ENCODE measurements around the gene KCNQ5. TPM values are rescaled to one million over a fixed set of nuclear protein-coding genes. Genes with fewer than 3 reads are reported as not detected.

KCNQ5 gene
- total and polyA plus RNA-seq, 2 of the 8 experiments (the other 6 are each of a cell fraction or from before 2014, with no cell fraction given), result 0.83 to 1.2 TPM

DNA sequence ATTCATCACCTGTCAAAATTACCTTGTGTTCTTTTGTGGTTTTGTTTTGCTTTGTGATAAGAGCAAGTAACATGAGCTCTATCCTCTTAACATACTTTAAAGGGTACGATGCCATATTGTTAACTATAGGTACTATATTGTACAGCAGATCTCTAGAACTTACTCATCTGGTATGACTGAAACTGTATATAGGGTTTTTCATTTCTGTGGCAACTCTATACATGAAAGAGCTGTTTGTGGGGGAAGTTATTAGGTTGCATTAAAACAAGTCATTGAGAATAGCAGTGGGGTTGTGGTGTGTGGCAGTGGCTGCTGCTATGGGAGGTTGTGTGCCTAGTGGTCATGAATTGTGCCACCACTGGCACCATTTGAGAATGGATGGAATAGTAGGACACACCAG lies 268.4 kb downstream of the KCNQ5 start:
- WGBS, 2 experiments (ENCODE audit: extremely low coverage in 1 of 2, insufficient coverage in 1 of 2, insufficient read length in 1 of 2, insufficient replicate concordance in 2 of 2, low coverage in 1 of 2, low lambda C conversion rate in 2 of 2, missing lambda C conversion rate in 1 of 2), result 100% methylated on average over 1 of the region's 1 CpG; no CpG with 5 or more reads in 1 of the 2 experiments
- no peak overlapping the region for H3K14ac ChIP-seq (ENCODE audit: insufficient read length)
- TF ChIP-seq, protein P1, sequence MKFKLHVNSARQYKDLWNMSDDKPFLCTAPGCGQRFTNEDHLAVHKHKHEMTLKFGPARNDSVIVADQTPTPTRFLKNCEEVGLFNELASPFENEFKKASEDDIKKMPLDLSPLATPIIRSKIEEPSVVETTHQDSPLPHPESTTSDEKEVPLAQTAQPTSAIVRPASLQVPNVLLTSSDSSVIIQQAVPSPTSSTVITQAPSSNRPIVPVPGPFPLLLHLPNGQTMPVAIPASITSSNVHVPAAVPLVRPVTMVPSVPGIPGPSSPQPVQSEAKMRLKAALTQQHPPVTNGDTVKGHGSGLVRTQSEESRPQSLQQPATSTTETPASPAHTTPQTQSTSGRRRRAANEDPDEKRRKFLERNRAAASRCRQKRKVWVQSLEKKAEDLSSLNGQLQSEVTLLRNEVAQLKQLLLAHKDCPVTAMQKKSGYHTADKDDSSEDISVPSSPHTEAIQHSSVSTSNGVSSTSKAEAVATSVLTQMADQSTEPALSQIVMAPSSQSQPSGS (IDR thresholded peaks at IDR 0.05; ENCODE audit: low read length), result no peak
- TF ChIP-seq SAP30 (IDR thresholded peaks at IDR 0.05; ENCODE audit: insufficient read depth, insufficient replicate concordance, low read length) (no peak), BCL11A (IDR thresholded peaks at IDR 0.05; ENCODE audit: low read depth in 2 of 2, low read length in 2 of 2) (no peak), SRF (IDR thresholded peaks at IDR 0.05; ENCODE audit: low read depth, low read length) (no peak), RFX5 (IDR thresholded peaks at IDR 0.05; ENCODE audit: borderline replicate concordance, low read depth, low read length) (no peak), HDAC2 (IDR thresholded peaks at IDR 0.05; ENCODE audit: borderline replicate concordance in 1 of 2, low read depth in 2 of 2, low read length in 2 of 2) (no peak), POLR2AphosphoS5 (IDR thresholded peaks at IDR 0.05; ENCODE audit: low read depth, low read length) (no peak), RBBP5 (IDR thresholded peaks at IDR 0.05; ENCODE audit: borderline replicate concordance, low read depth, low read length) (no peak), SIX5 (IDR thresholded peaks at IDR 0.05; ENCODE audit: low read depth, low read length) (no peak), NANOG (IDR thresholded peaks at IDR 0.05; ENCODE audit: insufficient read depth, low read depth, low read length, poor library complexity, severe bottlenecking) (no peak), SUZ12 (IDR thresholded peaks at IDR 0.05; ENCODE audit: low read length) (no peak)
- TF ChIP-seq, protein P2, sequence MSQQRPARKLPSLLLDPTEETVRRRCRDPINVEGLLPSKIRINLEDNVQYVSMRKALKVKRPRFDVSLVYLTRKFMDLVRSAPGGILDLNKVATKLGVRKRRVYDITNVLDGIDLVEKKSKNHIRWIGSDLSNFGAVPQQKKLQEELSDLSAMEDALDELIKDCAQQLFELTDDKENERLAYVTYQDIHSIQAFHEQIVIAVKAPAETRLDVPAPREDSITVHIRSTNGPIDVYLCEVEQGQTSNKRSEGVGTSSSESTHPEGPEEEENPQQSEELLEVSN (IDR thresholded peaks at IDR 0.05), result no peak

More for the DNA sequence above, 268.4 kb downstream of the KCNQ5 start:
- Histone ChIP-seq H3K9me3 (ENCODE audit: insufficient read depth in 2 of 2, low read depth in 1 of 2, low read length in 1 of 2) (no peaks in the 10 kb centered on the region), H3K56ac (replicated peaks; ENCODE audit: insufficient read length, low read depth, low read length) (no peak overlapping the region), H2BK12ac (ENCODE audit: low read depth, low read length) (no peak overlapping the region), H3K79me1 (ENCODE audit: low read depth, low read length) (no peaks in the 10 kb centered on the region), H3K18ac (ENCODE audit: extremely low read depth, low read length) (no peak overlapping the region), H4K20me1 (replicated peaks in 1 of 2; ENCODE audit: control insufficient read depth in 1 of 2, insufficient read depth in 2 of 2, low read length in 2 of 2) (no peaks in the 10 kb centered on the region), H2BK20ac (ENCODE audit: low read length) (no peak overlapping the region), H3K27me3 (replicated peaks in 1 of 4; ENCODE audit: control insufficient read depth in 3 of 4, extremely low read depth in 1 of 4, insufficient read depth in 3 of 4, low read length in 3 of 4) (no peaks in the 10 kb centered on the region), H4K5ac (ENCODE audit: insufficient read length, low read depth, low read length) (no peak overlapping the region), H3K4me1 (replicated peaks in 1 of 4; ENCODE audit: control insufficient read depth in 3 of 4, insufficient read depth in 4 of 4, low read length in 3 of 4) (no peaks in the 10 kb centered on the region), H4K91ac (replicated peaks; ENCODE audit: insufficient read length, low read length) (no peak overlapping the region), H3K23ac (ENCODE audit: insufficient read length) (no peak overlapping the region), H2BK5ac (ENCODE audit: low read depth, low read length) (no peak overlapping the region), H4K8ac (ENCODE audit: extremely low read depth, insufficient read depth, low read length) (no peak overlapping the region), H3K4me3 (ENCODE audit: extremely low read depth in 1 of 4, insufficient read depth in 2 of 4, low read depth in 3 of 4, low read length in 4 of 4) (no peak overlapping the region), H3K79me2 (ENCODE audit: control insufficient read depth in 1 of 2, insufficient read depth in 2 of 2, low read length in 2 of 2) (no peaks in the 10 kb centered on the region), H3K4ac (replicated peaks; ENCODE audit: insufficient read length, low read depth, low read length) (no peak overlapping the region), H3K36me3 (ENCODE audit: control insufficient read depth in 2 of 4, insufficient read depth in 4 of 4, low read length in 3 of 4) (no peaks in the 10 kb centered on the region), H2AFZ (ENCODE audit: low read length) (no peak overlapping the region), H2AK5ac (ENCODE audit: low read depth, low read length) (no peak overlapping the region), H3K23me2 (ENCODE audit: low read depth, low read length) (no peaks in the 10 kb centered on the region), H2BK120ac (replicated peaks; ENCODE audit: low read depth, low read length) (no peak overlapping the region), H3K27ac (ENCODE audit: low read depth, low read length) (no peak overlapping the region), H2BK15ac (ENCODE audit: low read length) (no peak overlapping the region), H3K9ac (replicated peaks in 1 of 4; ENCODE audit: extremely low read depth in 1 of 4, low read depth in 3 of 4, low read length in 3 of 4) (no peak overlapping the region), H3K4me2 (ENCODE audit: insufficient read depth in 1 of 2, low read depth in 2 of 2, low read length in 2 of 2) (no peak overlapping the region)
- DNase-seq (ENCODE audit: low read depth in 1 of 2, low spot score in 2 of 2), result no peak
- CTCF ChIA-PET (ENCODE audit: partially characterized antibody), result no interaction called here
- FAIRE-seq, result no peak
- POLR2A ChIA-PET (ENCODE audit: partially characterized antibody), result interaction anchor here (0.6 kb wide), 2 partner anchors 91 to 108 kb away, joined by 3 to 4 read pairs; no protein-coding TSS in a partner anchor

All from H1 (cell line).